Fibroblast of peridontal ligament (primary cell): ENCODE measurements around the gene MVB12B.

Source experiments
- DNase-seq: peaks from one replicate; pipeline ENCODE4 v3.0.0-alpha.2; 2010; ENCODE audit errors: extremely low read depth

The MVB12B gene

DNA sequence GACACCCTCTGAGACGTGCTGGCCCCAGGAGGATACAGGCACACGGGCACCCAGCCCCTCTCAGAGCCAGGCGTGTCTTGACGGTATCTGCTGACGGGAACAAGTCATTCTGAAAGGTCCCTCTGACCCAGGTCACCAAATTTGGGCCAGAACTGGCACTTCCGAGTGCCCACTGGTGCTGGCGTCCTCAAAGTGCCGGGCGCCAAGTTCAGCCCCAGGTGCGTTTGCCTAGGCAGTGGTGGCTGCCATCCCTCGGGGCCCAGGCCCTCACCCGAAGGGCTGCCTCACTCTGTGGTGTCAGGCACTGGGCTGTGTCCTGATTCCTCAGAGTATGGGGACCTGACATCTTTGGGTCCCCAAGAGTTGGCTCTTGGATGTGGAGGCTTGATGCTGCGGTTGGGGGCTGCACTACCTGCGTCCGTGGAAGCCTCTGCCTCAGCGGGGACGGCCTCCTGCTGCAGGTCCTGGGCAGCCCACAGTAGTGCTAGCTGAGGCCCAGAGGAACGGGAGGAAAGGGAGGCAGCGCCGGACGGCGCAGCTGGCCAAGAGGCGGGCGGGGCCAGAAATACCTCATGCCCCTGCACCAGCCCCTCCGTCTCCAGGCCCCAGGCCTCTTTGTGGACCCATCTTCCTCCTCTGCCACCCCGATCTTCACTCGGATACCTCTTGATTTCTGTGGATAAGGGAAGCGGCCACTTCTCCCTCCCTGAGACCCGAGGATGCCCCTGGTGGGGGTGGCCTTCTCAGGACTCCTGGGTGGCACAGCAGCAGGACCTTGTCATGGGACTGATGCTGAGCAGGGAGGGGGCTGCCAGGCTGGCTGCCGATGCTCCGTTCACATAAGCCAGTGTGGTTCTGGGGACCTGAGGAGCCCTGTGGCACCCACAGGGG, 177.7 kb downstream of the MVB12B start:
- no peak for DNase-seq

DNA sequence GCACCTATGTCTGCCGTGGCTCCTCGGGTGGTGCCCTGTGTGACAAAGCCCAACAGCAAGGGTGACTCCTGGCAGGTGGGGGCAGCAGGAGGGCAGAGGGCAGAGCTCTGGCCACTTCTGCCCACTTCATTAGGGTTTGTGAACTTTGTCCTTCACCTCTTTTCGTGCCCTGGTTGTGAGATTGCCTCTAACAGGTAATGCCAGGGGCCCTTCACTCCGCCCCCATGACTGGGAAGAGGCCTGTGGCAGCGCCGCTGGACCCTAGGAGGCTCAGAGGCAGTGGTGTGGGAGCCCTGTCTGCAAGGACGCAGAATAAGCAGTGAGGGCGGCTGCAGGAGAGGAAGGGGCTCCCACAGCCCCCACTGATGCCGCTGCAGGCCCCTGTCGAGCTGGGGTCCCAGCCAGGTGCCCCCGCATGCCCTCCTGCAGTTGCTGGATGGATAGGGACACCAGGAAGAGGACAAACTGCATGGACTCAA, 178.4 kb downstream of the MVB12B start:
- no peak for DNase-seq

GRCh38 chr9:126505697-126506346, 179.2 kb downstream of the MVB12B start:
- no peak for DNase-seq

- no peak for DNase-seq
Observed at GRCh38 chr9:126506361-126507317, 180.0 kb downstream of the MVB12B start.

DNA sequence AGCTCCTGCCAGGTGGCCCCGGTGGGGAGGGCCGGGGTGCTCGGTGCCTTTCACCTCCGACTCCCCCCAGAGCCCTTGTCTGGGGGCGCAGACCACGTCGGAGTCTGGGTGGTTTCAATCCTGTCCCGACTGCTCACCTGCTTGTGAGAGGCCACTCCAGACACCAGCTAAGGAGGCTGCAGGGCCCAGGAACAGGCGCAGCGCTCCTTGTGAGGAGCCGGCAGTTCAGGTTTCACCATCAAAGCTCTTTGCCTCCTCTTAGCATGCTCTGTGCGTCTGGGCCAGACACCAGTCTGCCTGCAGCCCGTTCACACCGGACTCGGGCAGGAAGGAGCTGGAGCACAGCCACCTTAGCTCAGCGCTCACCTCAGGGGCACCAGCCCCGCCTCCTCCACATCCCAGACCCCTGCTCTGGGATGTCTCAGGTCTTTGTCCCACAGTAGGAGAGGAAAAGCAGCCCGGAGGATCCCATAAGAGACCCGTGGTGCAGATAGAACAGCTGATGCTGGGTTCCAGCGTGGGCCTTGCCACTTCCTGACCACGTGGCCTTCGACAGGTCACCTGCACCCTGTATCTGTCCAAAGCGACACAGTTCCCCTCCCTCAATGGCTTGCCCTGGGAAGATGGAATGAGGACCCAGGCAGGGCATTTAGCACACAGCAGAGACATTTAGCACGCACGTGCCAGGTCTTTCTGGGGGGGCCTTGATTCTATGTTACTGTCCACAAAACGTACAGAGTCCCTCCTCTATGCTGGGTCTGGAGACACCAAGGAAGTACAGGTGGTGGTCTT, 180.9 kb downstream of the MVB12B start:
- no peak for DNase-seq

- DNase-seq: no peak
Observed at GRCh38 chr9:126508171-126508591, 181.6 kb downstream of the MVB12B start.

- no peak for DNase-seq
Observed at GRCh38 chr9:126508928-126509327, 182.3 kb downstream of the MVB12B start.

DNA sequence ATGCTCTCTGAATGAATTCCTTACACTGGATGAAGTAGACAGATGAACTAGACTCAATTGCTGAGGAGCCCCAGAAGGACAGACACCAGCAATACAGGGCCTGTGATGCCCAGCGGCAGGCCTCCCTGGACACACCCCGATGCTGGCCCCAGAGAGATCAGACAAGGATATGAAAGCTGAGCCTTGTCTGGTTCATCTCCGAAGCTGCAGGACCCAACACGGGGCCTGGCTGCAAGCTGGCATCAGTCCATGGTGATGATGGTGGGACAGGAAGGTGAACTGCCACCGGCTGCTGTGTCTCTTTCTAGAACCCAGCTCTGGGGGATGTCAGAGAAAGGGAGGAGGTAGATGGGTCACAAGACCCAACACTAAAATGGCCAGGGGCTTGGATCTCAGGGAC, 183.1 kb downstream of the MVB12B start:
- DNase-seq: no peak

DNA sequence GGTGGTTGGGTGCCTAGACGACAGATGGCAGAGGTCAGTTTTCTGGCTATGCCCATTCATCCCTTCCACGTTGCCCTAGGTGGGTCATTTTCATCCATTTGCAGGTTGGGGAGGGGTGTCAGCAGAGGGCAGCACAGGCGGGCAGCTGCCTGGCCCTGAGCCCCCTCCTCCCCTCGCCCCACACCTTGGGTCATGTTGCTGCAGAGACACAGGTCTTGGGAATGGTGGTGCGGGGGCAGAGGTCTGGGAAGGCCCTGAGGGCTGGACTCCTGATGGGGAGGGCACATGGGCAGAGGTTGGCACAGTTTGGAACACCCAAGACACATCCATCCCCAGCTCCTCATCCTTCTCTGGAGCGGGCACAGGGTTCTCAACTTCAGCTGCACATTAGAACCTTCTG, 183.9 kb downstream of the MVB12B start:
- no peak for DNase-seq

GRCh38 chr9:126511411-126511810, 184.8 kb downstream of the MVB12B start:
- DNase-seq: no peak

DNA sequence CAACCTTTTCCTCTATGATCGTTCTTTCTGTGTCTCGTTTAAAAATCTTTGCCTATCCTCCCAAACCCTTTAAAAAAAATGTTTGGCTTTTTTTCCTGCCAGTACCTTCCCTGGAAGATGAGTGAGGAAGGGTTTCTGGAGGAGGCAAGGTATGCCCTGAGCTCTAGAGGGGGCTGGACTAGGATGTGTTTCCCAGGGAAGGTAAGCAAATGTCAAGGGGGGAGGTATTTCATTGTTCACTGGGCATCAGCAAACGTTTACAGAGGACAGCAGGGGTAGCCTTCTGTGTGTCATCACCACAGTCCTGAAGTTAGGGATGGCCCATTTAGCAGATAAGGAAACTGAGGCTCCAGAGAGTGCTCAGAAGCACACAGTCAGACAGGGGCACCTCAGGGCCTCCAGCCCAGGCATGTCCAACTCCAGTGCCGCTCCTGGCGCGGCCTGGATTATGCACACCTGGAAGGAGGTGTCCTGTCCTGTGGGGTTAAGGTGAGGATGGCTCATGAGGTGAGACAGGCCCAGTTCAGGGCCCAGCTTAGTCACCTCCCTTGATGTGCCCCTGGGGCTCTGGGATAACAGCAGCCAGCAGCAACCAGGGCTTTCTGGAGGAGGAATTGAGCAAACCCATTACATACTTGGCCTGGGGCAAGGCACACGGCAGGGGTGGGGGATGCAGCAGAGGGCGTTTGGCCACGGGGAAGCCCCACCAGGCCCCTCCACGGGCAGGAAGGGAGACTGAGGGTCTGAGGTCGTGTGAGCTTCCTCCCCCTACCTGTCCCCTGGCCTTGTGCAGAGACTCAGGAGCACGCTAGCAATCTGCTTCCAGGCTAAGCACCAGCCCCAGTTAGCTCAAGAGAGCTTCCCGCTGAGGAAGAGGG, 186.8 kb downstream of the MVB12B start:
- no peak for DNase-seq

GRCh38 chr9:126514037-126514821, 187.6 kb downstream of the MVB12B start:
- peak; percentile 24 for DNase-seq

GRCh38 chr9:126515001-126515872, 188.6 kb downstream of the MVB12B start:
- DNase-seq: no peak

GRCh38 chr9:126515873-126516505, 189.4 kb downstream of the MVB12B start:
- DNase-seq: no peak

DNA sequence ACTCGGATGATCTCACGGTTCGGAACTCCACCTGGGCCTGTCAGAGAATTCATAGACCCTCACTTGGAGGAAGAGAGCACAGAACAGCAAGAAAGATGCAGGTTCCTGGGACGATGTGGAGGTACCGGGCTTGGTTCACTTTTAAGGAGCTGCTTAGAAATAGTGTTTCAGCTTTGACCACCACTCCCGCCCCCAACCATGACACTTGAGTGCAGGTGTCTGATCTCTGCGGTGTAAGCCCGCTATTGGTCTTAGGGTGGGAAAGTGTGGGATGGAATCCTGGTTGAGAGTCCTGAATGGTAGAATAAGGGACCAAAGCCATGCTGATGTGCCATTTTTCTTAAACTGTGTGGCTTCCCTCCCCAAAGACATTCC, 189.9 kb downstream of the MVB12B start:
- peak; percentile 3 for DNase-seq

DNA sequence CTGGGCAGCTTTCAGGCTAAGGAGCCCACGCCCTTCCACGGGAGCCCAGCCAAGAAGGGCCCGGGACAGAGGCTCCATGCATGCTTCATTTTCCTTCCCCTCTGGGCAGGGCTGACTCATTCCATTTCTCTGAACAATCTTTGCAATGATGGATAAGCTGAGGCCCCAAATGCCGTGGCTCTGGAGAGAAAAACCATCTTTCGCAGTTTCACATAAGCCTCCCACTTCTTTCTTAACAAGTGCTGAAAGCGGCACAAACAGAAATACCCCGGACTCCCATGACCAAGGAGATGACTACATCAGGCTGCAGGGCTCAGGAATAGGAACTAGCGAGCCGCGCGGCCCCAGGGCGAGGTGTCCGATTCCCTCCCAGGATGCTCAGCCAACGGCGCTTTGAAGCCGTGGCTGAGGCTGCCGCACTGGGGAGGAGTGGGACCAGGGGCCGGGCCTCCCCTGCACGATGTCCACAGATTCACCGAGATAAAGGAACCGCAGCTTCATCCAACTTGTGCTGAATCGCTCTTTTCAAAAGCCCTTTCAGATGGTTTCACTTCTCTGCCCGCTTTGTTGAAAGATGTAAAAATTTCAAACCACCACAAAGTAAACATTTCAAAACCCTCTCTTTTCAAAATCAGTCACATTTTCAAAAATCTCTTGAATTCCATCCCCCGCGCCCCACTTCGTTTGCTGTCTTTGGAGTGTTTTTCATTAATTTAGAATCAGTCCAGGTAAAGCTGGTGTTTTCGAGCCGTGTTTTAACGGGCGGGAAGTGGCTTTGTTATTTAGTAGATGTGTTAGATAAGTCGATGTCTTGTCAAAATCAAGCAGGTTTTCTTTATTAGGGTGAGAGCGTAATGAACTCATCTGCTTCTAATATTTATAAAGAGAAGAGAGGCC, 190.6 kb downstream of the MVB12B start:
- peak; percentile 84 for DNase-seq
